Activated CD8-positive, alpha-beta memory T cell treated with anti-CD3 and anti-CD28 coated beads, Interleukin-2, amount 50 U/mL, for 24 hours (primary cell): ENCODE measurements around the gene SCN5A.

Source experiments
- DNase-seq: peaks from one replicate; pipeline ENCODE4 v3.0.0-alpha.2; 2020; ENCODE audit errors: extremely low read depth

The SCN5A gene

GRCh38 chr3:38649500-38650247 lies at the start of gene SCN5A:
SCN5A (minus strand) TSS chr3:38649687; CDS start chr3:38633307, 16,380 bp downstream.
- no peak for DNase-seq

DNA sequence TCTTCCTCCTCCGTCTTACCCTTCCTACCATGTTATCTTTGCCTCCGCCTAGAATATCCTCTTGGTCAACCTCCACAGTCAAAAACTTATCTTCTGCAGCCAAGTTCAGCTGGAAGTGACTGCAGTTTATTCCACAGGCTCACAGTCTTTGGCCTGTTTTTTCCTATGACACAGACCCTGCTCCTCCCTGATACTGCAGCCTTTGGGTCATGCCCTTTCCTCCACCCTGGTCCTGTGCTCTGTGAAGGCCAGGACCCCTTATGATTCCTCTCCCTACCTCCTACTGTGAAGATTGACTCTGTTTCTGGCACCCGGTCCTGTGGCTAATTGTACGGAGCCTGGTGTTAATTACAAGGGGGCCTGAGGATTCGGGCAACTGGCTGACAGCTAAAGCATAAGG lies 49.3 kb upstream of the SCN5A start:
- no peak for DNase-seq

- no peak for DNase-seq
Measured at GRCh38 chr3:38698061-38698460, 48.6 kb upstream of the SCN5A start.

DNA sequence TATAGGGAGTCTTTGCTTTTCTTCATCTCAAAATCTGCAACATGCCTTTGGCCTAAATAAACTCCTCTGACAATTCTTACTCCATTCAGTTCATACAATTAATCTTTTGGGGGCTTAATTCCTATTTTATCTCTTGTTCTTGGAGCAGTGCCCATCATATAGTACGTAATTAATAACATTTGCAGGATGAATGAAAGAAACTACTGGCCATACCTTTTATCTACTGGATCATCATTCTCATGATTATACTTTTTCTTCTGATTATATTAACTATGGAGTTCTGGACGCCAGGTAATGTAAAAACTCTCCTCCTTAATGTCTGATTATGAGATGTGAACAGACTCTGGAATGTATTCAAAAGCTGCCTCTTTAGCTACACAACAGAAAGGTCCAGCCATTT lies 46.5 kb upstream of the SCN5A start:
- DNase-seq, result no peak

GRCh38 chr3:38690185-38690584 lies 40.7 kb upstream of the SCN5A start:
- DNase-seq, result no peak

DNA sequence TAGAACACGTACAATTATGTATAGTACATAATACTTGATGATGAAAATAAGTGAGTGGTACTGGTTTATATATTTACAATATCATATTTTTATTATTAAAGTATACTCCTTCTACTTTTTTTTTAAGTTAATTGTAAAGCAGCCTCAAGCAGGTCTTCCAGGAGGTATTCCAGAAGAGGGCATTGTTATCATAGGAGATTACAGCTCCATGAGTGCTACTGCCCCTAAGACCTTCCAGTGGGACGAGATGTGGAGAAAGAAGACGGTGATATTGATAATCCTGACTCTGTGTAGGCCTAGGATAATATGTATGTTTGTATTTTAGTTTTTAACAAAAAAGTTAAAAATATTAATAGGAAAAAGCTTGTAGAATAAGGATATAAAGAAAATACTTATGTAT lies 40.3 kb upstream of the SCN5A start:
- no peak for DNase-seq

GRCh38 chr3:38689346-38689745 lies 39.9 kb upstream of the SCN5A start:
- no peak for DNase-seq

GRCh38 chr3:38687321-38687720 lies 37.8 kb upstream of the SCN5A start:
- no peak for DNase-seq

- DNase-seq, result no peak
Measured at GRCh38 chr3:38684546-38684945, 35.1 kb upstream of the SCN5A start.

DNA sequence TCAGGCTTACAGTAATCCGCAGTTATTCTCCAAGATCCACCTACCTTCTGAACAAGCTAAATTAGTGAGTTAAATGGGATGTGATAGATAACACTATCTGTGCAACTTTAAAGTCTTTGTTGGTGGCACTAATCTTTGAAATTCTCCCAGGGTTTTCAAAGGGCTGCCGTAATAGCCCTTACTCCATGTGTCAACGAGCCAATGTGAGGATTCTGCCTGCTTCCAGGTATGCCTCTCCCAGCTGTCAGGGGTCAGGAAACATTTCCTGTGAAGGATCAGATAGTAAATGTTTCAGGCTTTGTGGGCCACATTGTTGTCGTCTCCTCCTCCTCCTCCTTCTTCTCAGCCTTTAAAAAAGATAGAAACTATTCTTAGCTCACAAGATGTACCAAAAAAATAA lies 20.2 kb upstream of the SCN5A start:
- DNase-seq, result no peak

DNA sequence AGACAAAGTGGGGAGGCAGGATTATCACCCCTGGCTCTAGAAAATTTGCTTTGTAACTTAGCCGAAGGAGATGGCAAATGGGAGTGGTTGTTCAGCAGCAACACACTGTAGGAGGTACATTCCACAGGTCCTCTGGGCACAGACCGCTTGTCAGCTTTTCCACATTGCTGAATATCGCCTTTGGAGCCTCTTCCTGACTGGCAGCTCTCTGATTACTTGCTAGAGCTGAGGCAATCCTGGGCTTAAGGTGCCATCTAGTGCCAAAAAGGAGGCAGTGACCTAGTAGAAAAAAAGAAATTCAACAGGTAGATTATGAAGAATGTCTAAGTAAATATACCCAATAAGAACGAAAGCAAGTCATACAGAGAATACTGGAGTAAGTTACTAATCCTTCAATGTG lies 13.1 kb upstream of the SCN5A start:
- DNase-seq, result no peak

GRCh38 chr3:38658841-38659240 lies 9.4 kb upstream of the SCN5A start:
- no peak for DNase-seq

- DNase-seq, result no peak
Measured at GRCh38 chr3:38657369-38657768, 7.9 kb upstream of the SCN5A start.

DNA sequence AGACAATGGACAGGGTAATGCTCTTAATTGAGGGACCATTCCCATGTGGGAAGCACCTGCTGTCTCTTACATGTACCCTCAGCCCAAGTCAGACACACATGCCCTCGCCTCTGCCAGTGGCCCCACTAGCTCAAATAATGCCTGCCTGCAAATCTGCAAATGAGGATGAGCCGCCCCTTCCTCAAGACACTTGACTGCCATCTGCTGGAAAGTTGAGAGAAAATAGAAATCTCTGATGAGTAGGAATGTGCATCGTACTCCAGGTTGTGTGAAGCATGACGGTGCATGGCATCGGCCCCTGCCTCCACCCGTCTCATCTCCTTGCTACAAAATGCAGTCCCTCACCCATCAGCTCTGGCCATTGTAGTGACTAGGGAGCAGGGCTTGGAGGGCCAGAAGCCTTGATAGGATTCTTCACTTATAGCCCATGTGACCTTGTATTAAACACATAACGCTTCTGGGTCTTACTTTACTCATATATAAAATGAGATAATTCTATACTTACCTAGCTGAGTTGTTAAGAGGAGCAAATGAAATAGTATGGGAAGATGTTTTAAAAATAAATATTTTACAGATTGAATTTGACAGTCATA lies 6.3 kb upstream of the SCN5A start:
- DNase-seq, result no peak

DNA sequence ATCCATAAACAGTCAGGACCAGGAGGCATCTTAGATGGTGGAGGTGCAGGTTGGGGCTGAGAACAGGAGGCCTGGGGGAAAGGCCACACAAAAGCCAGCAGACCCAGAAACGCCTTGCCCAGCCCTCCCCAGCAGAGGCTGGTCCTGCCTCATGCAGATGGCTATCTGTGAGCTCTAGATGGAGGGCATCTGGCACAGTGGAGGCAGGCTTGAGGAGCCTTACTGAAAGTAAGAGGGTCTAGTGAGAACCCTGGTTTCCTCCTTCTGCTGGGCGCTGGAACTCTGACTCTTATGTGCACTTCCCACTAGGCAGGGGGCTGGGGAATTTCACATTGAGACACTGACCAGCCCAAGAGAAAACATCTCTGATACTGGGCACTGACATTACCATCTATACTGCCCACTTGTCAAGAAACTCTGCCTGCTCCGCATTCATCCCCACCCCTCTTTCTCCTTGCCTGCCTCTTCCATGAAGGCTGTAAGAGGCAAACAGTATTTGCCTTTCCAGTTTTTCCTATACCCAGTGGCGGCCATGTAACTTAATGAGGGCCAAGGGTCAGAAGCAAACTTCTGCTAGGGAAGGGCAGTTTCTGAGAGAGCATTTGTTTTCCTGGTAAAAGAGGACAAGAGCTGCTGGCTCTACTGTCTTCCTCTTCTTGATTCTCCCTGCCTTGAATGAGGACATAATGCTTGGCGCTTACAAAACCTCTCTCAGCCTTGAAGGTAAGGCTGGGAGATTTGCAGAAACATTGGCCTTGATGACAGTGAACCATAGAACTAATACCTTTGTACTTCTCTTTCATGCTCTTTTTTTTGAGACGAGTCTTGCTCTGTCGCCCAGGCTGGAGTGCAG lies 4.4 kb upstream of the SCN5A start:
- no peak for DNase-seq

GRCh38 chr3:38652934-38653333 lies 3.4 kb upstream of the SCN5A start:
- no peak for DNase-seq

DNA sequence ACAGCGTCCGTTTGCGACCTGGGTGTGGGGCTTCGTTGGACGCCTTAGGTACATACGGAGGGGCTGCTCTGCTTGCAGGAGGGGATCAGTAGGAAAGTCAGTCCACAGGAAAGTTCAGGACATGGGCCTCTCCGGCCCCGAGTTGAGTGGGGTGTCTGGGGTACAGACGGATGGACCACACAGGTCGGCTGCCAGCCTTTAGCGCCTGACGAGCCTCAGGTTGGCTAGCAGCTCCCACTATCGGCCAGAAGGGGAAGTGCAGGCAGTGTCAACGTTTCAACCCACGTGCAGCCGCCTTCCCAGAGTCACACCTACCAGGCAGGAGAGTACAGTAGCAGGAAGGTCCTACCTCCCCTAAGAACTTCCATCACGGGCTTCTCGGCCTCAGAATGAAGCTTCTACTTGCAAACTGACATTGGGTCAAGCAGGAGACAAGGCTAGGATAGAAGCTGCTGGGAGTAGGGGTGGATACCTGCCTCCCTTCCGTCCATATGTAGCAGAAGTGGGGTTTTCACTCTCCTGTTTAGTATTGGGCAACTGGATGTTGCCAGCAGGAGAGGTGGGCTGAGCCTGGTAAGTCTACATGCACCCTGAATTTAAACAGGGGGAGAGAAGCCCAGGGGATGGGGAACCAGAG lies 1.8 kb upstream of the SCN5A start:
- DNase-seq, result peak; percentile 31

GRCh38 chr3:38650248-38650951 lies 913 bp upstream of the SCN5A start:
- DNase-seq, result no peak

- DNase-seq, result no peak
Measured at GRCh38 chr3:38648659-38649499, 608 bp downstream of the SCN5A start.

DNA sequence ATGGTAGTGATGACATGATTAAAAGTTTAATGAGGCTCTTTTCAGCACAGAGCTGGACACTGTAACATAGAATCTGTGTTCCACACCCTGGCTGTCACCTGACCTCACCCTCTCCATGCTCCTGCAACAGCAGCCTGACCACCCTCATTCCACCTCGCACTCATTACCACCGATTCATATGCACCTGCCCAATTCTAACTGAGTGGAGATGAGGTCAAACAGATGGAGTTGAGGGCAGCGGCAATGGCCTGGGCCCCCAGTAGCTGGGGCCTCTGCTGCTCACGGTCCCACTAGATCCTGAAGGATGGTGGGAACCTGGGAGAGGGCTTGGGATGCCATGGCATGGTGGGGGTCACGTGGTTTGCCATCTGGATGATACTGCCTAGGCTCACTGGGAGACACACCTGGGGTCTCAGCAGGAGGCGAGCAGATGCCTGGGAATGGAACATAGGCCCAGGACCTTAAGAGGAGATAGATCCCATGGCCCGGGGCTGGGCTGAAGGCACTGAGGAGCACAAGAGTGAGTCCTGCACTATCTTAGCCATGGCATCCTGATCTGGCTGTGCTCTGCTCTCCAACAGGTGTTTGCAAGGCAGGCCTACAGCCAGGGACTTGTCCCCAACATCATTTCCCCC lies 1.3 kb downstream of the SCN5A start:
- no peak for DNase-seq
